PC-9 (cell line): ENCODE results near the gene EPSTI1.

Experiments
- CTCF ChIP-seq: fragments of 200-600 bp; sonication (generic); conservative IDR thresholded peaks from 2 replicates; pipeline ENCODE4 v1.6.1; 2017; ENCODE audit warnings: mixed run types, antibody characterized with exemption, mild to moderate bottlenecking, moderate library complexity
- EZH2 ChIP-seq: fragments of 200-600 bp; sonication (generic); IDR thresholded peaks from 2 replicates; pipeline ENCODE4 v1.8.0; 2017; ENCODE audit warnings: antibody characterized with exemption, low read depth

- TF ChIP-seq CTCF (no peak), EZH2 (no peak)
Observed at GRCh38 chr13:43014162-43014561, 22.1 kb upstream of the EPSTI1 start.
